GM12878 (cell line): ENCODE results near the gene LSM12. TPM values are rescaled to one million over a fixed set of nuclear protein-coding genes. Genes with fewer than 3 reads are reported as not detected.

ENCODE experiments used
- CBX3 ChIP-seq: fragments of 200-600 bp; sonication (generic); IDR thresholded peaks from 2 replicates; pipeline ENCODE4 v1.6.1; 2016; ENCODE audit warnings: low read depth, borderline replicate concordance
- EED ChIP-seq: sonication (generic); IDR thresholded peaks from 2 replicates; pipeline ENCODE4 v1.6.1; 2016; ENCODE audit warnings: antibody characterized with exemption, low read depth
- GABPA ChIP-seq: IDR thresholded peaks from 2 replicates; pipeline ENCODE4 v1.6.1; 2014; ENCODE audit warnings: antibody characterized with exemption, low read depth, mild to moderate bottlenecking, inconsistent platforms
- IKZF2 ChIP-seq, 2 experiments: fragments of 450-650 bp; IDR thresholded peaks; 2 replicates each; pipeline ENCODE4 v1.6.1; 2017; ENCODE audit warnings: mild to moderate bottlenecking in 2 of 2, moderate library complexity in 2 of 2
- KDM1A ChIP-seq: fragments of 200-600 bp; sonication (generic); IDR thresholded peaks from 2 replicates; pipeline ENCODE4 v1.6.1; 2016; ENCODE audit warnings: borderline replicate concordance
- NFYA ChIP-seq: IDR thresholded peaks from 2 replicates; pipeline ENCODE4 v1.6.1; 2011; ENCODE audit warnings: low read depth, mild to moderate bottlenecking, low read length, improper control_type of control experiment, borderline replicate concordance
- NR2F1 ChIP-seq: fragments of 450-650 bp; conservative IDR thresholded peaks from 2 replicates; pipeline ENCODE4 v1.6.1; 2017; ENCODE audit warnings: mild to moderate bottlenecking
- POLR2AphosphoS5 ChIP-seq: IDR thresholded peaks from 2 replicates; pipeline ENCODE4 v1.6.1; 2011; ENCODE audit warnings: mild to moderate bottlenecking, low read length, inconsistent platforms
- RAD21 ChIP-seq: IDR thresholded peaks from 2 replicates; pipeline ENCODE4 v1.6.1; 2011; ENCODE audit warnings: mild to moderate bottlenecking, low read depth, low read length, moderate library complexity; ENCODE audit not compliant: insufficient read depth
- SIN3A ChIP-seq: IDR thresholded peaks from 2 replicates; pipeline ENCODE4 v1.6.1; 2012; ENCODE audit warnings: low read depth, low read length, improper control_type of control experiment
- polyA plus RNA-seq, 11 experiments: library from polyadenylated mRNA; depleted of rRNA in 4 of 11; unstranded in 6 of 11; stranded (reverse) in 5 of 11; fragments of >200 nt; fragmentation: Nextera tagmentation in 4 of 11; fragmentation: Illumina TruSeq in 1 of 11; extraction: Ambion mirVana in 4 of 11; extraction: Trizol in 1 of 11; gene quantifications; 1 replicate in 1 of 11; 2 replicates in 10 of 11; pipeline versions ENCODE4 v1.2.1 to v1.2.3, GENCODE V29; 2011 to 2016; ENCODE audit warnings: inconsistent platforms in 2 of 11, missing spikeins in 2 of 11, low read depth in 1 of 11
- total RNA-seq, 4 experiments: library from RNA; depleted of rRNA in 3 of 4; stranded (reverse); fragments of >200 nt in 3 of 4; fragmentation: Illumina TruSeq in 1 of 4; extraction: Trizol in 1 of 4; gene quantifications; 2 replicates each; pipeline versions ENCODE4 v1.2.1 to v1.2.3, GENCODE V29; 2013 to 2021
- TF ChIP-seq, protein P1 (sequence below): IDR thresholded peaks from 2 replicates; pipeline ENCODE4 v1.6.1; 2011; ENCODE audit warnings: mild to moderate bottlenecking, low read depth, low read length, moderate library complexity; ENCODE audit not compliant: insufficient replicate concordance
- TF ChIP-seq, protein P2 (sequence below): fragments of 450-650 bp; IDR thresholded peaks from 2 replicates; pipeline ENCODE4 v1.6.1; 2016; ENCODE audit warnings: mild to moderate bottlenecking
- TF ChIP-seq, protein P3 (sequence below): fragments of 450-650 bp; conservative IDR thresholded peaks from 2 replicates; pipeline ENCODE4 v1.6.1; 2017; ENCODE audit warnings: mild to moderate bottlenecking, moderate library complexity
- TF ChIP-seq, protein P4 (sequence below): fragments of 450-650 bp; IDR thresholded peaks from 2 replicates; pipeline ENCODE4 v1.6.1; 2017; ENCODE audit warnings: mild to moderate bottlenecking, moderate library complexity

The LSM12 gene
- total and polyA plus RNA-seq, 10 of the 15 experiments (the other 5 are each of a cell fraction or from before 2014, with no cell fraction given) = 51.1 to 206 (median 70.8) TPM

DNA sequence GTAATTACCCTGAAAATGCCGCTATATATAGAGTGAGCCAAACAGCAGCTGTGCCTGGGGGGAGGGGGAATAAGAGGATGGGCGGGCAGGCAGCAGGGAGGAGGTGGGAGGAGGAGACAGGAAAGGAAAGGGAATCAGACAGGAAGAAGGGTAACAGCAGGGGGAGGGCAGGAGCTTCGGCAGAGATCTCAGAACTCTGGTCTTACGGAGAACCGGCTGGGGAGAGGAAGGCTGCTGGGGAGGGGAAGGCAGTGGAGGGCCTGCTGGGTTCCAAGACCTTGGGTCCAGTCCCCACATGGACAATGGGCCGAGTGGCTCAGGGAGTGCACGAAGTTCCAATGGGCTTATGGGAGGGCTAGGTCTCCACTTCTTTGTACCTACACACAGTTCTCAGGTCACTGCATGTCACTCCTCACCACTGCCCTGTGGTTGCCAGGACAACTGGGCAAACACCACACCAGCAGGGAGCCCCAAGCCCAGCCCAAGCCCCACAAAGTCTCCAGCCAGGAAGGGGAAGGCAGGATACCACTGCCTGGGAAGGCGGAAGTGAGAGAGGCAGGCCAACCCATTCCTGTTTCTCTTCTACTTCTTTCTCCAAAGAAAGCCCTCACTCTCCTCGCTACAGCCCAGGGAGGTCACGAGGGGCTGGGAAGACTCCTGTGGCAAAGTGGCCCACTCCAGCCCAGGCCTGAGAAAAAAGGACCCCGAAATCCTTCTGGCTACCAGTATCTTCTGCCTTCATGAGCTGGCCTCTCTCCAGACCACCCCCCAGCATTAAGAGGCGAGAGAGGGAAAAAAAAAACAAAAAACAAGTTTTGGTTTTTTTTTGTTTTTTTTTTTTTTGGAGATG lies 29.4 kb upstream of the LSM12 start (continued):
- TF ChIP-seq SIN3A = no peak
- 0 out of 2 replicates have a peak, but pooled peaks have one; percentile 28 for TF ChIP-seq POLR2AphosphoS5
- TF ChIP-seq KDM1A = no peak
- TF ChIP-seq, protein P1, sequence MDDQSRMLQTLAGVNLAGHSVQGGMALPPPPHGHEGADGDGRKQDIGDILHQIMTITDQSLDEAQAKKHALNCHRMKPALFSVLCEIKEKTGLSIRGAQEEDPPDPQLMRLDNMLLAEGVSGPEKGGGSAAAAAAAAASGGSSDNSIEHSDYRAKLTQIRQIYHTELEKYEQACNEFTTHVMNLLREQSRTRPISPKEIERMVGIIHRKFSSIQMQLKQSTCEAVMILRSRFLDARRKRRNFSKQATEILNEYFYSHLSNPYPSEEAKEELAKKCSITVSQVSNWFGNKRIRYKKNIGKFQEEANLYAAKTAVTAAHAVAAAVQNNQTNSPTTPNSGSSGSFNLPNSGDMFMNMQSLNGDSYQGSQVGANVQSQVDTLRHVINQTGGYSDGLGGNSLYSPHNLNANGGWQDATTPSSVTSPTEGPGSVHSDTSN = peak; percentile 53
- no peak for TF ChIP-seq GABPA
- TF ChIP-seq, protein P2, sequence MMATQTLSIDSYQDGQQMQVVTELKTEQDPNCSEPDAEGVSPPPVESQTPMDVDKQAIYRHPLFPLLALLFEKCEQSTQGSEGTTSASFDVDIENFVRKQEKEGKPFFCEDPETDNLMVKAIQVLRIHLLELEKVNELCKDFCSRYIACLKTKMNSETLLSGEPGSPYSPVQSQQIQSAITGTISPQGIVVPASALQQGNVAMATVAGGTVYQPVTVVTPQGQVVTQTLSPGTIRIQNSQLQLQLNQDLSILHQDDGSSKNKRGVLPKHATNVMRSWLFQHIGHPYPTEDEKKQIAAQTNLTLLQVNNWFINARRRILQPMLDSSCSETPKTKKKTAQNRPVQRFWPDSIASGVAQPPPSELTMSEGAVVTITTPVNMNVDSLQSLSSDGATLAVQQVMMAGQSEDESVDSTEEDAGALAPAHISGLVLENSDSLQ = peak; percentile 82
- TF ChIP-seq, protein P3, sequence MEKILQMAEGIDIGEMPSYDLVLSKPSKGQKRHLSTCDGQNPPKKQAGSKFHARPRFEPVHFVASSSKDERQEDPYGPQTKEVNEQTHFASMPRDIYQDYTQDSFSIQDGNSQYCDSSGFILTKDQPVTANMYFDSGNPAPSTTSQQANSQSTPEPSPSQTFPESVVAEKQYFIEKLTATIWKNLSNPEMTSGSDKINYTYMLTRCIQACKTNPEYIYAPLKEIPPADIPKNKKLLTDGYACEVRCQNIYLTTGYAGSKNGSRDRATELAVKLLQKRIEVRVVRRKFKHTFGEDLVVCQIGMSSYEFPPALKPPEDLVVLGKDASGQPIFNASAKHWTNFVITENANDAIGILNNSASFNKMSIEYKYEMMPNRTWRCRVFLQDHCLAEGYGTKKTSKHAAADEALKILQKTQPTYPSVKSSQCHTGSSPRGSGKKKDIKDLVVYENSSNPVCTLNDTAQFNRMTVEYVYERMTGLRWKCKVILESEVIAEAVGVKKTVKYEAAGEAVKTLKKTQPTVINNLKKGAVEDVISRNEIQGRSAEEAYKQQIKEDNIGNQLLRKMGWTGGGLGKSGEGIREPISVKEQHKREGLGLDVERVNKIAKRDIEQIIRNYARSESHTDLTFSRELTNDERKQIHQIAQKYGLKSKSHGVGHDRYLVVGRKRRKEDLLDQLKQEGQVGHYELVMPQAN = no peak
- TF ChIP-seq, protein P4, sequence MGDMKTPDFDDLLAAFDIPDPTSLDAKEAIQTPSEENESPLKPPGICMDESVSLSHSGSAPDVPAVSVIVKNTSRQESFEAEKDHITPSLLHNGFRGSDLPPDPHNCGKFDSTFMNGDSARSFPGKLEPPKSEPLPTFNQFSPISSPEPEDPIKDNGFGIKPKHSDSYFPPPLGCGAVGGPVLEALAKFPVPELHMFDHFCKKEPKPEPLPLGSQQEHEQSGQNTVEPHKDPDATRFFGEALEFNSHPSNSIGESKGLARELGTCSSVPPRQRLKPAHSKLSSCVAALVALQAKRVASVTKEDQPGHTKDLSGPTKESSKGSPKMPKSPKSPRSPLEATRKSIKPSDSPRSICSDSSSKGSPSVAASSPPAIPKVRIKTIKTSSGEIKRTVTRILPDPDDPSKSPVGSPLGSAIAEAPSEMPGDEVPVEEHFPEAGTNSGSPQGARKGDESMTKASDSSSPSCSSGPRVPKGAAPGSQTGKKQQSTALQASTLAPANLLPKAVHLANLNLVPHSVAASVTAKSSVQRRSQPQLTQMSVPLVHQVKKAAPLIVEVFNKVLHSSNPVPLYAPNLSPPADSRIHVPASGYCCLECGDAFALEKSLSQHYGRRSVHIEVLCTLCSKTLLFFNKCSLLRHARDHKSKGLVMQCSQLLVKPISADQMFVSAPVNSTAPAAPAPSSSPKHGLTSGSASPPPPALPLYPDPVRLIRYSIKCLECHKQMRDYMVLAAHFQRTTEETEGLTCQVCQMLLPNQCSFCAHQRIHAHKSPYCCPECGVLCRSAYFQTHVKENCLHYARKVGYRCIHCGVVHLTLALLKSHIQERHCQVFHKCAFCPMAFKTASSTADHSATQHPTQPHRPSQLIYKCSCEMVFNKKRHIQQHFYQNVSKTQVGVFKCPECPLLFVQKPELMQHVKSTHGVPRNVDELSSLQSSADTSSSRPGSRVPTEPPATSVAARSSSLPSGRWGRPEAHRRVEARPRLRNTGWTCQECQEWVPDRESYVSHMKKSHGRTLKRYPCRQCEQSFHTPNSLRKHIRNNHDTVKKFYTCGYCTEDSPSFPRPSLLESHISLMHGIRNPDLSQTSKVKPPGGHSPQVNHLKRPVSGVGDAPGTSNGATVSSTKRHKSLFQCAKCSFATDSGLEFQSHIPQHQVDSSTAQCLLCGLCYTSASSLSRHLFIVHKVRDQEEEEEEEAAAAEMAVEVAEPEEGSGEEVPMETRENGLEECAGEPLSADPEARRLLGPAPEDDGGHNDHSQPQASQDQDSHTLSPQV = no peak
- TF ChIP-seq RAD21 = no peak
- TF ChIP-seq IKZF2 (IDR thresholded peaks at IDR 0.05) = peak; percentile 21 to 23; a peak in 2 of 4 replicates
- TF ChIP-seq EED = peak; percentile 43; the same call in 1 of the 2 replicates
- TF ChIP-seq CBX3 = no peak
- TF ChIP-seq NR2F1 = 0 out of 2 replicates have a peak, but pooled peaks have one; percentile 16
- TF ChIP-seq NFYA = no peak
